NCI-H1930 (cell line): ENCODE results near the gene CUX1.
"Not testable (repeated sequence)": the region's sequence is repeated elsewhere in the genome, so short reads cannot be mapped to it uniquely, and the experiment has no call there.

ENCODE experiments used
- DNase-seq, 2 experiments: peaks; one replicate each; lab custom pipeline; 2025; lab: John Stamatoyannopoulos, UW

Gene CUX1

DNA sequence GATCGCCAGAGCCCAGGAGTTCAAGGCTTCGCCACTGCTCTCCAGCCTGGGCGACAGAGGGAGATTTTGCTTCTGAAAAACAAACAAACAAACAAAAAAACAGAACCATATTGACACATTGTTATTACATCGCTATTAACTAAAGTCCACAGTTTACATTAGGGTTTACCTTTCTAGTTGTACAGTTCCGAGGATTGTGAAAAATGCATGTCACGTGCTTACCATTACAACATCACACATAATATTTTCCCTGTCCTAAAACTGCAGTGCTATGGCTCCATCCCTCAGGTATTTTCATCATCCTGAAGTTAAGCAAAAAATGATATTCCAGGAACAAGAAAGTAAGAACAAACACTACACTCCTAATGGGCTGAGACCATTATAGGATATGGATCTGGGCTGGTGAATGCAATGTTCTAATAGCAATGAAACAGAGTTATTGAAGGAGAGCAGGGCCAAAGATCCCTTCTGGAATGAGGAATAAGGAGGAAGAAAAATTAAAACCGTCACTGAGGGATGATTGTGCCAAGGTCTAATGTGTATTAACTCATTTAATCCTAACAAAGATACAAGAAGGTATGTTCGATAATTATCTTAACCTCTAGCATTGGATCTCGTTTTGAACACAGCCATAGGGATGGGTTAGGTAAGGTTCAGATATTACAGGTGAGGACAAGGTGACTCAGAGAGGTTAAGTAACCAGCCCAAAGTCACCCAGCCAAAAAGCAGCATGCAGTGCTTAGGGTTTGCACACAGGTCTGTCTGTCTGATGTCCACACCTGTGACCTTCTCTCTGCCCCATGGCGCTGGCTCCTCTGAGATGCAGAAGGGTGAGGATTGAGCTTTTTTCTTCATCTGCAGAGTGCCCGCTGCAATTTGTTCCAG is 14.0 kb upstream of the CUX1 start:
- DNase-seq = no peak

DNA sequence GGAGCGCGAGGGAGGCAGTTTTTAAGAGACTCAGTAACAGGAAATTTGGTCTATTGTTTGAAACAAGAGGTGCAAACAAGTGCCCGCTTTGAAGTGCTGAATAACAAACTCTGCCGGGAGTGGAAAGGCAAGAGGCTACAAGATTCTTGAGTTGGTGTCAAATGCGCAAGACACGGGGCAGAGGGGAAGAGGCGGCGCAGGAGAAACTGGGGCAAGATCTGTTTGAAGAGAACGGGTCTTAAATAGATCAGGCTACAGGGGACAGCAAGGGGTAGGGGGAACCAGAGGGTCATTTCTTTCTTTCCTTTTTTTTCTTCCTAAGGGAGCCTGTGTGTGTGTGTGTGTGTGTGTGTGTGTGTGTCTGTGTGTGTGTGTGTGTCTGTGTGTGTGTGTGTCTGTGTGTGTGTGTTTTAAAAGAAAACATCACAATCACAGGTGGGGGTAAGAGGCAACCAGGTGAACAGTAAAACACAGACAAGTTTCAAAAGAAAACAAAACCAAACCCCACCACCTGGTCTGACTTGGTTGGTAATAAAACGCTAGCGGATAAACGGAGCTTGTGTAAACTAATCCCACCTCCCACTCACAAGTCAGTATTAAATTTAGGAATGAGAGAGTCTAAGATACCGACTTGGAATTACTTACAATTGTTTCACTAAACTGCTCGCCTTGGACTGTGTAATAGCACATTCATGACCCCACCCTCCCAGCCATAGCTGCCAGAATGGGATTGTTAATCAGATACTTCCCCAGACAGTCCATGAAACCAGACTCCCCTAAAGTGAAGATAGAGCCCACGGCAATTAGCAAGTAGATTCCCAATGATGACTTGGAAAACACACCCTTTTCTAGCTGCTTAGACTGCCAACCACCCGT is 13.1 kb upstream of the CUX1 start:
- no peak for DNase-seq

DNA sequence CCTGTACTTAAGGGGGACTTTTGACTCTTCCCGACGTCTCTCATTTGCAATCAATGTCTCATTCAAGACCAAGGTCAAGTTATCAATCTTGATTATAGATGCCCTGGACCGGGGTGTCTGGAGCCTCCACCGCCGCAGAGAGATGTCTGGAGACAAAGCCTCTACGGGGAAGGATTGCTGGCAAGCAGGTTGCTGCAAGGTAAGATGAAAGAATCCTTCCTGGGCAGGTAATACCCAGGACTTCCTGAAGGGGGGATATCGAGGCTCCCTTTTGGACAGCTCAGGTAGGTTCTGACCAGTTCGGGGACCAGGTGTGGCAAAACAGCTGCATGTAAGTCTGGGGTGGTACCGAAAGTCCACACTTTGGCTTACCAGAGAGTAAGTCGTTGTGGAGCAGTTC is 12.5 kb upstream of the CUX1 start:
- DNase-seq = no peak

DNA sequence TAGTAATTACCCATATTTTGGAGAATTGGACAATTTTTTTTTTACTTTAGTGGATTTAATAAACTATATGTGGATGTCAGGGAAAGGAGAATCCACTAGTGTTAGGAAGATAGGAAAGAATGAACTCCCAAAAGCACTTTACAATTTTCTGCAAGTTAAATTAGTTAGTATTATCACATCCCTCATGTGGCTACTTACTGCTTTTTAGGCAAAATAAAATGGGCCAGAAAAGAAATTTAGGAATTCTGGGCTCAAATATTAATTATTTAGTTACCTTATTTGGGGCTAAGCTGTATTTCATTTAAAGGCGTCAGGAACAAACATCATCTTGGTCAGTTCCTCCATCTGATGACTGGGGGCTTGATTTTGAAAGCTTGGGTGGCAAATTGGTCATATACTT is 4.8 kb upstream of the CUX1 start:
- no peak for DNase-seq

- no peak for DNase-seq
Observed at GRCh38 chr7:101813402-101814019, 3.9 kb upstream of the CUX1 start.

DNA sequence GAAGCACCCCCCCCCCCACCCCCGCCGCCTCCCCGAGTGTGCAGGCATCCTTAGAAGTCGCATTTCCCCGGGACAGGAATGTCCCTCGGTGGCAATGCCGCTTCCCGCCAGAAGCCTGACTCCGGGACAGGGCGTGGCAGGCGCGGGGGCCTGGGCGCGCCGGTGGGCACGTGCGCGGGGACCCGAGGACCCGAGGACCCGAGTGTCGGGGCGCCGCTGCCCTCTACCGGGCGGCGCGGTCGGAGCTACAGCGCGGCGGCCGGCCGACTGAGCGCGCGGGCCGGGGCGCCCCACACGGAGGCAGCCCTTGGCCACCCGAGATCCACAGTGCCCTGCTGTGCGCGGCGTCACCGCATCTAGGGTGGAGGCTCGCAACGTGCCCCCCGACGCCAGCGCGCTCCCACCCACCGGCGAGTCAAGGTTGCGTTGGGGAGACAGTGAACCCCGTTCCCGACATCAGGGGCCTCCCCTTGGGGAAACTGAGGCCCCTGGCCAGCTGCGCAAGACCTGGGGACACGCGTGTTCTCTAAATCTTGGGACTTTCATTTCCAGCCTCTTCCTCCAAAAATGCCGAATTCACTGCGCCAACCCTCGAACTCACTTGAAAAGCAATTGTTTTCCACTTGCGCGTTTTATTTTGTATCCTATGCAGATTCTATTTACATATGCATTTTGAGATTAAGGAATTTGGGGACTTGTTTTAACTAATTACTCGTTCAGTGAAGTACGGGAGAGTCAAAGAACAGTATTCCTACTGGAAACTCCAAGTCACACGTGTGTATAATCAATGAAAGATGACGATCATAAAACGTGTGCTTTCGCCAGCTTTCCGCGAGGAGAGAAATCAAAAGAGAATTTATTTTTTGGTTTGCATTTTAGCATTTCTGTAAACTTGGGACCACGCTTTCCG is 3.1 kb upstream of the CUX1 start:
- DNase-seq = peak; percentile 57 to 64

GRCh38 chr7:101814991-101815825 is 2.2 kb upstream of the CUX1 start:
- peak; percentile 57 to 82 for DNase-seq

DNA sequence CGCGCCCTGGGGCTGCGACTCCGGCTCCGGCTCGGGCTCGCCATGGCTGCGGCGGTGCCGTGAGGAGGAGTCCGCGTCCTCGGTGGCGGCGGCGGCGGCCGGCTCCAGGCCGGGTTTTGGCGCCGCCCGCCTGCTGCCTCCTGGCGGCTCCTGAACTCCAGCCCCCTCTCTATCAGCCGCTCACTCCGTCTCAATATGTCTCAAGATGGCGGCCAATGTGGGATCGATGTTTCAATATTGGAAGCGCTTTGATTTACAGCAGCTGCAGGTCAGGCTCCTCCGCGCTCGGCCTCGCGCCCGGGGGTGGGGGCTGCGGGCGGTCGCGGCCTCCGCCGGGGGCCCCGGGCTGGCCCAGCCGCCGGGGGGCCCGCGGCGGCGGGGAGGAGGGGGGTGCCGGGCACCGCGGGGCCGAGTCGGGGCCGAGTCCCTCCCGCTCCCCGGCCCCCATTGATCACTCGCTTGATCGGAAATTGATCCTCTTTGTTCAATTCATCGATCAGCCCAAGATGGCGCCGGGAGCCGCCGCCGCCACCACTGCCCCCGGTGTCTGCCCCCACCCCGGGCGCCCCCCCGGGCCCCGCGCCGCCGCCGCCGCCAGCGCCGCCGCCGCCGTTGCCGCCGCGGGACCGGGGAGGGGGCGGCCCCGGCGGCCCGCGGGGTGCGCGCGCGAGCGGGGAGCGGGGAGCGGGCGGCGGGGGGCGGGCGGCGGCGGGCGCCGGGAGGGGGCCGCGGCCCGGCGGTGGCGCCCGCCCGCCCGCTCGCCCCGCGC is 1.4 kb upstream of the CUX1 start:
- peak; percentile 80 to 84 for DNase-seq

DNA sequence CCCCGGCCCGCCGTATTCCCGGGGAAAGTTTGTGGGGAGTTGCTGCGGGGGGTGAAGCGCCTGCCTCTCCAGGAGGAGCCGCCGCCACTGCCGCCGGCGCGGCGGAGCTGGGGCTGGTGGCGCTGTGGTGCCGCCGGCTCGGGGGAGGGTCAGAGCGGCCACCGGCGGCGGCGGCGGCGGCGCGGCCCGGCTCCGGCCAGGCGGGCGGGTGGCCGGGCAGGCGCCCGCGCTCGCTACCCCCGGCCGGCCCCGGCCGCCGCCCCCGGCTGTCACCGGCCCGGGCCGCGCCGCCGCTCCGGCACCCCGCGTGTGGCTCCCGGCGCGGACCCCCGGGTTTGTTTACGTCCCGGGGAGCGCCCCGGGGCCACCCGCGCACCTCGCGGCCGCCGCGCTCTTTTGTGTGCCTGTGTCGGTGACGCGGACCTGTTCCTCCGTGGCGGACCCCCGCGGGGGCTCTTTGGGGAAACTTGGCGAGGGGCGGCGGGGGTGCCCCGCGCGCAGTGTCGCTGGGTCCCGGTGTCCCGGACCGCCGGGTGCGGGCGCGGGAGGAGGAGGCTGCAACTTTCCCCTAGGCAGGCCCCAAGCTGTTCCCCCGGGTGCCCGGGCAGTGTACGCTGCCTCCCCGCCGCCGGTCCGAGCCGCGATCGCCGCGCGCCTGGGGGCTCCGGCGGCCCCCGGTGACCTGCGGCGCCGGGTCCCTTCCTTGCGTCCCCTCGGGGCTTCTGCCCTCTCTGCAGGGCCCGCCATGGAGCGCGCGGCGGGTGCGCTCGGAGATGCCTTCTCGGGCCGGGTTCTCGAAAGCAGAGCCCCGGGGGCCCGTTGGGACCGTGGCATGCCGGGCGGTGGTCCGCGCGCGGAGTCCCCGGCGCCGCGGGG is 593 bp upstream of the CUX1 start:
- DNase-seq = peak; percentile 28 to 46

GRCh38 chr7:101818287-101819071 is 1.1 kb downstream of the CUX1 start:
- no peak for DNase-seq

DNA sequence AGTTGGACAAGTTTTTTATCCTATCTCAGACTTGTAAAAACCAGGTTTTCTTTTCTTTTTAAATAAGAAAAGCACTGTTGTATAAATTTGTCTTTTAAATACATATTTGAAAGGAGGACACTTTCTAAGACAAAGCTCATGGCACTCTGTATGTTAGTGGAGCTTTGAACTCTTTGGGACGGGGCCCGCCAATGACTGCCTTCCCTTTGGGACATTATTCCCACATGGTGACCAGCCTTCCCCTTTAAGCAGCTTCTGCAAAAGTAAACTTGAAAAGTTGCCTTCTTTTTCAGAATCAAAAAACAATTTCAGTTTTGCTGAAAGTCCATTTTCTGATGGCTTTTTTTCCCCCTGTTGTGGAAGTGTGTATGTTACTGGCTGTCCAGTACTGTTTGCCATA is 1.8 kb downstream of the CUX1 start:
- DNase-seq = no peak

DNA sequence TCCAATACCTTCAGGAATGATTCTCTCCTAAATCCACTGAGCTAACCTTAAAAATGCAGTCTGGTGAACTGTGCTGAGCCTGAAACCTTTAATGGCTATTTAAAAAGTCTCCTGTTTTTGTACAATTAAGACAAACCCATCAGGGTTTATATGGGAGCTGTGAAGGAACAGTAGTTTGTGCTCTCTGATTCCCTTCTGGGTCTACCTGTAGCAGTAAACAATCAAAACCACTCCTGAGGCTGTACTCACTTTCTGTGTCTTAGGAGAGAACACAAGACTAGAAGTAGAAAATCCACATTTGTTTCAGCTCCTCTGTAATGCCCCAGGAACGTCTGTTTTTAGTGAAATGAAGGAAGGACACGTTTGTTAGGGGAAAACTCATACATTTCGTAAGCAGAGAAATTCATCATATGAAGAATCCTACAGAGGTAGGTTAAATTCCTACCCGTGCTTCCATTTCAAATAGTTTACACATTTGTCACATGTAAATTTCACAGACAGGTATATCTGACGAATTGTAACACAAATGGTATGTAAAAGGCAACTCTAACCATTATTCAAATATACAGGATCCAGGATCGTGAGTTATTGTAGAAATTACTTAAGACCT is 2.6 kb downstream of the CUX1 start:
- no peak for DNase-seq

DNA sequence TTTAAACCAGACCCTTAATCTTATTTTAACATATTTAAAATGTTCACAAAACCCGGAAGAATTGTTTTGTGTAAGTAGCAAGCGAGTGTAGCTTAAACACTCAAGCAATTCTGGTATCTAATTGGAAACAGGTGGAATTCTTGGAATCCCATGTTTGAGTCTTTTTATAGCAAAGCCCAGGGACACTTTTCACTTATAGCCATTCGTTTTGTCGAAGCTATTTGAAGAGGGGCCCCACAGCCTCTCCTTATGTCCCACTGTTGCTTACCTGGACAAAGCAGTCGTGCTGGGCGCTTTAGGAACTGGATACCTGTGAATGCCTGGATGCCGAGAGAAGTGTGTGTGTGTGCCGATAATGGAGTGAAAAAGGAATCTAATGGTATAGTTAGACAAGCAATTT is 3.3 kb downstream of the CUX1 start:
- DNase-seq = no peak

DNA sequence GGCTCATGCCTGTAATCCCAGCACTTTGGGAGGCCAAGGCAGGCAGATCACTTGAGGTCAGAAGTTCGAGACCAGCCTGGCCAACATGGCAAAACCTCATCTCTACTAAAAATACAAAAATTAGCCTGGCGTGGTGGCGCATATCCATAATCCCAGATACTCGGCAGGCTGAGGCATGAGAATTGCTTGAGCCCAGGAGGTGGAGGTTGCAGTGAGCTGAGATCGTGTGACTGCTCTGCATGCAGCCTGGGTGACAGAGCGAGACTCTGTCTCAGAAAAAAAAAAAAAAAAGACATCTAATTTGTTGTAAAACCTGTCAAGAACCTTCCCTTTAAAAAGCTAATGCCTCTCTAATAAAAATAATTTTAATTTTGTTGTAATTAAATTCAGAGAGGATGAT is 5.2 kb downstream of the CUX1 start:
- not testable (repeated sequence) for DNase-seq

DNA sequence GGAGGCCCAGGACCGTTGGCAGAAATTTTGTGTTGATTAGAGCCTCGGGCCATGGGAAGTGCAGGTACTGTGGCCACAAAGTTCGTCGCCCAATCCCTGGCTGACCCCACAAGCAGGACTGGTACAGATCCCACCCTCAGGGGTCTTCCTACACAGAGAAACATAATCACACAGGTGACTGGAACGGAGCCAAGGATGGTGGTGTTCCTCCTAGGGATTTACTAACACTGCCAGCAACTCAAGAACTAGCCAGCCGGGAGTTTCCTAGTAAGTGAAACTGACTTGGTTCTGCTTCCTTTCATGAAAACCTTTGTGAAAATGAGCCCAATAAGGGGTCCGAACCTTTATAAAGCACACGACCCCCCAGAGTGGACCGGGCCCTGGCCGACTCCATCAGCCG is 5.7 kb downstream of the CUX1 start:
- no peak for DNase-seq

GRCh38 chr7:101823596-101823995 is 6.2 kb downstream of the CUX1 start:
- DNase-seq = no peak

DNA sequence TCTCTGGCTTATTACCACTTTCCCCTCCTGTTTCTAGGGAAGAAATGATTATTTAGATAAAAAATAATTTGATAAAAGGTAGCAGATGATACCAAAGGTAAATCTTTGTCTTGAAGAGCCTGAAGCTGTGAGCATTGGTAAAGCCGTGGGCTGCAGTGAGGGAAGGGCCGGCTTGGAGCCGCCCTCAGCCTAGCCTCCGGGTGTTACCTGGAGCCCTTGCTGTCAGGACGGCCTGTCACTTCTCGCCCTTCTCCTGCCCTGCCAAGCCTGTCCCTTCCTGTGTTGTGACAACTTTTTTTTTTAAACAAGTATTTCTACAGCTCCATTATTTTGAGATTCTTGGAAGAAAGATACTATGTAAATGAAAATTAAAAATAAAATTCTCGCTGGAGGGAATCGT is 7.0 kb downstream of the CUX1 start:
- DNase-seq = no peak
